HEK293T (cell line): ENCODE results near the gene ZBED4.

Experiments
- ARNT ChIP-seq: fragments of 450-650 bp; IDR thresholded peaks from 2 replicates; pipeline ENCODE4 v1.6.1; 2017; ENCODE audit warnings: mild to moderate bottlenecking
- ELF4 ChIP-seq: fragments of 450-650 bp; IDR thresholded peaks from 2 replicates; pipeline ENCODE4 v1.6.1; 2017; ENCODE audit warnings: antibody characterized with exemption
- L3MBTL2 ChIP-seq: fragments of 450-650 bp; conservative IDR thresholded peaks from 2 replicates; pipeline ENCODE4 v1.6.1; 2016; ENCODE audit warnings: mild to moderate bottlenecking
- ZNF384 ChIP-seq: fragments of 450-650 bp; IDR thresholded peaks from 2 replicates; pipeline ENCODE4 v1.6.1; 2016

DNA sequence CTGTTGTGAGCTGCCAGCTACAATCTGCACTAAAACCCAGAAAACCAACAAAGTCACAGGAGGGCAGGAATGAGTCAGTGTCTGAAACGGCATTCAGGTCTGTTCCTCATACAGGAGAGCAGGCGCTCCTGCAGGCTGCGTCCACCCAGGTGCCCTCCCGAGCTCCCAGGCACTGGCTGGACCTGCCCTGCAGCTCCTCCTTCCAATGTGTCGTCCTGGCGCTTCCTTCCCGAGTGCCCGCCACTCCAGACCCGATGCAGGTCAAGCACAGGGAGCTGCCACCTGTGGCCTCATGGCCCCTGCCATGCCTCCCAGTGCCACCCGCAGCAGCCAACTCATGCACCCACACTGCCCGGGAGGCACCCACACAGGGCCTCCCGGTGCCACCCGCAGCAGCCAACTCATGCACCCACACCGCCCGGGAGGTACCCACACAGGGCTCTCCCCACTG is 38.0 kb upstream of the ZBED4 start:
- TF ChIP-seq L3MBTL2: no peak
- TF ChIP-seq ARNT: no peak
- no peak for TF ChIP-seq ELF4
- TF ChIP-seq ZNF384: no peak
